Suprapubic skin (tissue), 4 donors: ENCODE measurements around the gene ELAPOR2. TPM values are rescaled to one million over a fixed set of nuclear protein-coding genes. Genes with fewer than 3 reads are reported as not detected.

Experiments used
- DNase-seq, 2 donors: peaks; one replicate each; pipeline ENCODE4 v3.0.0-alpha.2; 2019; ENCODE audit warnings: low spot score in 2 of 2
- H3K27ac ChIP-seq: fragments of 200-600 bp; sonication (generic); one replicate; pipeline ENCODE4 v1.5.1; 2019
- H3K27me3 ChIP-seq: fragments of 200-600 bp; sonication (generic); one replicate; pipeline ENCODE4 v1.5.1; 2019
- H3K36me3 ChIP-seq: fragments of 200-600 bp; sonication (generic); one replicate; pipeline ENCODE4 v1.5.1; 2019
- H3K4me1 ChIP-seq: fragments of 200-600 bp; sonication (generic); one replicate; pipeline ENCODE4 v1.5.1; 2019
- H3K4me3 ChIP-seq: fragments of 200-600 bp; sonication (generic); one replicate; pipeline ENCODE4 v1.5.1; 2019; ENCODE audit warnings: mild to moderate bottlenecking
- H3K9me3 ChIP-seq: fragments of 200-600 bp; sonication (generic); one replicate; pipeline ENCODE4 v1.5.1; 2019
- CTCF ChIP-seq, 2 donors: fragments of 200-600 bp in 1 of 2; fragments of 450-650 bp in 1 of 2; sonication (generic) in 1 of 2; IDR thresholded peaks; one replicate each; pipeline ENCODE4 v1.5.1; 2016 to 2019; ENCODE audit warnings: antibody characterized with exemption in 2 of 2, mild to moderate bottlenecking in 1 of 2, moderate library complexity in 1 of 2
- EP300 ChIP-seq: sonication (generic); formaldehyde crosslinking; IDR thresholded peaks from one replicate; pipeline ENCODE4 v1.6.1; 2017; ENCODE audit warnings: antibody characterized with exemption
- POLR2A ChIP-seq, 2 donors: fragments of 450-650 bp; IDR thresholded peaks; one replicate each; pipeline ENCODE4 v1.6.1; 2017; ENCODE audit warnings: antibody characterized with exemption in 2 of 2, mild to moderate bottlenecking in 2 of 2, moderate library complexity in 2 of 2
- POLR2AphosphoS5 ChIP-seq, 3 donors: sonication (generic); formaldehyde crosslinking; IDR thresholded peaks; one replicate each; pipeline ENCODE4 v1.6.1; 2017; ENCODE audit warnings: antibody characterized with exemption in 3 of 3
- WGBS: methylation state at CpG from one replicate; pipeline ENCODE4 v1.1.5; 2018; 5-methylcytosine and 5-hydroxymethylcytosine counted together
- total RNA-seq, 4 donors: library from RNA; depleted of rRNA; stranded (reverse); fragments of >200 nt; gene quantifications; one replicate each; pipeline ENCODE4 v1.1.0, GENCODE V29; 2016

The ELAPOR2 gene
- total RNA-seq = 10 to 100 TPM in 1 of 4 donors, 1 to 10 TPM in 3; 2.9 to 13.8 (median 5.8) TPM

GRCh38 chr7:87059525-87060287 is at the start of gene ELAPOR2:
ELAPOR2 (minus strand) TSS chr7:87059654; CDS start chr7:87059513, 141 bp downstream.
- Histone ChIP-seq H3K36me3 (no peaks in the 10 kb centered on the region), H3K4me3 (peak within 1 kb of the TSS; percentile 83), H3K9me3 (no peaks in the 10 kb centered on the region), H3K27ac (peak within 1 kb of the TSS; percentile 71), H3K4me1 (peaks cover 16% of the 10 kb centered on the region), H3K27me3 (no peaks in the 10 kb centered on the region)
- TF ChIP-seq POLR2A (IDR thresholded peaks at IDR 0.05) (peak in 1 of 2 donors; percentile 39), CTCF (IDR thresholded peaks at IDR 0.05) (peak; percentile 15 to 52), EP300 (no peak), POLR2AphosphoS5 (IDR thresholded peaks at IDR 0.05) (no peak)
- WGBS = 6% methylated on average over 9 of the region's 70 CpGs
- peak; percentile 82 for DNase-seq

GRCh38 chr7:87107949-87108776 is 48.7 kb upstream of the ELAPOR2 start:
- Histone ChIP-seq H3K4me3 (no peak overlapping the region), H3K36me3 (no peaks in the 10 kb centered on the region), H3K27ac (no peak overlapping the region), H3K27me3 (no peaks in the 10 kb centered on the region), H3K9me3 (no peaks in the 10 kb centered on the region), H3K4me1 (no peaks in the 10 kb centered on the region)
- no peak for TF ChIP-seq CTCF (IDR thresholded peaks at IDR 0.05)
- no peak for TF ChIP-seq POLR2AphosphoS5 (IDR thresholded peaks at IDR 0.05)
- TF ChIP-seq EP300 = no peak
- TF ChIP-seq POLR2A (IDR thresholded peaks at IDR 0.05) = no peak
- no peak for DNase-seq
- WGBS = 70% methylated on average over 6 of the region's 6 CpGs

GRCh38 chr7:87106974-87107612 is 47.6 kb upstream of the ELAPOR2 start:
- Histone ChIP-seq H3K27ac (no peak overlapping the region), H3K4me1 (no peaks in the 10 kb centered on the region), H3K27me3 (no peaks in the 10 kb centered on the region), H3K9me3 (no peaks in the 10 kb centered on the region), H3K4me3 (no peak overlapping the region), H3K36me3 (no peaks in the 10 kb centered on the region)
- TF ChIP-seq POLR2AphosphoS5 (IDR thresholded peaks at IDR 0.05) = no peak
- no peak for TF ChIP-seq EP300
- TF ChIP-seq CTCF (IDR thresholded peaks at IDR 0.05) = no peak
- TF ChIP-seq POLR2A (IDR thresholded peaks at IDR 0.05) = no peak
- WGBS = 49% methylated on average over 4 of the region's 4 CpGs
- no peak for DNase-seq

GRCh38 chr7:87105401-87105800 is 45.9 kb upstream of the ELAPOR2 start:
- no peak for DNase-seq
- H3K36me3 ChIP-seq = no peaks in the 10 kb centered on the region
- H3K4me3 ChIP-seq = no peak overlapping the region
- H3K27me3 ChIP-seq = no peaks in the 10 kb centered on the region
- TF ChIP-seq CTCF (IDR thresholded peaks at IDR 0.05) (no peak), POLR2A (IDR thresholded peaks at IDR 0.05) (no peak), POLR2AphosphoS5 (IDR thresholded peaks at IDR 0.05) (no peak), EP300 (no peak)
- no peak overlapping the region for H3K27ac ChIP-seq
- H3K4me1 ChIP-seq = no peaks in the 10 kb centered on the region
- 33% methylated on average over 1 of the region's 1 CpG for WGBS
- H3K9me3 ChIP-seq = no peaks in the 10 kb centered on the region
